IMR-90 (cell line): ENCODE results near the gene HSFX3. TPM values are rescaled to one million over a fixed set of nuclear protein-coding genes. Genes with fewer than 3 reads are reported as not detected.
A peak's percentile ranks its signal among the peaks of the same experiment; 100 is the strongest.
"Not testable (repeated sequence)": the region's sequence is repeated elsewhere in the genome, so short reads cannot be mapped to it uniquely, and the experiment has no call there.

Experiments
- ATAC-seq: fragments of 200-7000 bp; cut with Tn5 transposase; 2 replicates; pipeline ENCODE4 v1.9.1; 2020; ENCODE audit warnings: low read depth, mild to moderate bottlenecking, moderate library complexity
- BruUV-seq: library from RNA; stranded (reverse); fragments of 400-500 nt; replicated peaks from 2 replicates; lab custom pipeline; 2021; lab: Mats Ljungman, UMichigan
- CTCF ChIA-PET: fragments of 300-600 bp; formaldehyde crosslinking; extraction: SDS; loops from one replicate; lab custom pipeline; 2021; ENCODE audit warnings: antibody characterized with exemption; lab: Yijun Ruan, JAX
- POLR2A ChIA-PET: fragments of 300-600 bp; sonication (Branson Sonifier 250); formaldehyde crosslinking; loops from one replicate; lab custom pipeline; 2022; ENCODE audit warnings: antibody characterized with exemption; ENCODE audit not compliant: unreplicated experiment; lab: Charles Lee
- DNase-seq: peaks from one replicate; pipeline ENCODE4 v3.0.0; 2013
- H2AFZ ChIP-seq: replicated peaks from 2 replicates; pipeline ENCODE3; 2013; ENCODE audit warnings: low read length, mild to moderate bottlenecking; ENCODE audit not compliant: poor library complexity
- H2AK5ac ChIP-seq: 2 replicates; pipeline ENCODE4 v1.6.1; 2013; ENCODE audit warnings: low read depth, low read length, inconsistent platforms
- H2AK9ac ChIP-seq: replicated peaks from 2 replicates; pipeline ENCODE3; 2013; ENCODE audit warnings: mild to moderate bottlenecking, low read depth, low read length, moderate library complexity; ENCODE audit not compliant: poor library complexity
- H2BK120ac ChIP-seq: 2 replicates; pipeline ENCODE4 v1.6.1; 2013; ENCODE audit warnings: low read depth, low read length, inconsistent platforms
- H2BK15ac ChIP-seq: 3 replicates; pipeline ENCODE4 v1.6.1; 2013; ENCODE audit warnings: low read depth, low read length, inconsistent platforms
- H2BK20ac ChIP-seq: 2 replicates; pipeline ENCODE4 v1.6.1; 2013; ENCODE audit warnings: low read depth, mild to moderate bottlenecking, inconsistent platforms, low read length, moderate library complexity
- H2BK5ac ChIP-seq: 2 replicates; pipeline ENCODE4 v1.6.1; 2013; ENCODE audit warnings: mild to moderate bottlenecking, low read depth, low read length, inconsistent platforms; ENCODE audit not compliant: poor library complexity, severe bottlenecking
- H3K14ac ChIP-seq: replicated peaks from 2 replicates; pipeline ENCODE4 v1.6.1; 2013; ENCODE audit warnings: low read depth, low read length, inconsistent platforms
- H3K18ac ChIP-seq: 2 replicates; pipeline ENCODE4 v1.6.1; 2013; ENCODE audit warnings: low read depth, low read length, control low read depth
- H3K23ac ChIP-seq: 2 replicates; pipeline ENCODE4 v1.6.1; 2013; ENCODE audit warnings: low read depth, low read length, inconsistent platforms
- H3K27ac ChIP-seq: 2 replicates; pipeline ENCODE4 v1.5.1; 2013; ENCODE audit warnings: mild to moderate bottlenecking, control low read depth, low read length; ENCODE audit not compliant: insufficient read depth
- H3K27me3 ChIP-seq: 2 replicates; pipeline ENCODE4 v1.6.1; 2013; ENCODE audit warnings: low read length; ENCODE audit not compliant: control insufficient read depth, insufficient read depth
- H3K36me3 ChIP-seq: 2 replicates; pipeline ENCODE4 v1.6.1; 2013; ENCODE audit warnings: low read length, mixed read lengths; ENCODE audit not compliant: control insufficient read depth, insufficient read depth
- H3K4ac ChIP-seq: 2 replicates; pipeline ENCODE4 v1.6.1; 2013; ENCODE audit warnings: low read depth, low read length, inconsistent platforms
- H3K4me1 ChIP-seq: 2 replicates; pipeline ENCODE4 v1.6.1; 2013; ENCODE audit warnings: low read length, mixed read lengths; ENCODE audit not compliant: control insufficient read depth, insufficient read depth
- H3K4me2 ChIP-seq: 2 replicates; pipeline ENCODE4 v1.6.1; 2013; ENCODE audit warnings: low read depth, mild to moderate bottlenecking, control low read depth, low read length, moderate library complexity
- H3K4me3 ChIP-seq: 2 replicates; pipeline ENCODE4 v1.5.1; 2013; ENCODE audit warnings: low read depth, mild to moderate bottlenecking, control low read depth, low read length, moderate library complexity; ENCODE audit not compliant: insufficient read depth
- H3K56ac ChIP-seq: 2 replicates; pipeline ENCODE4 v1.6.1; 2013; ENCODE audit warnings: low read length, inconsistent platforms; ENCODE audit not compliant: insufficient read depth; ENCODE audit errors: extremely low read depth
- H3K79me1 ChIP-seq, 2 experiments: 2 replicates each; pipeline ENCODE4 v1.6.1; 2013; ENCODE audit warnings: low read length in 2 of 2, inconsistent platforms in 1 of 2, low read depth in 1 of 2
- H3K9ac ChIP-seq: 2 replicates; pipeline ENCODE4 v1.6.1; 2013; ENCODE audit warnings: low read depth, low read length, control low read depth
- H3K9me1 ChIP-seq: 2 replicates; pipeline ENCODE4 v1.6.1; 2013; ENCODE audit warnings: low read length, inconsistent platforms; ENCODE audit not compliant: insufficient read depth
- H3K9me3 ChIP-seq: 2 replicates; pipeline ENCODE4 v1.6.1; 2013; ENCODE audit warnings: low read length; ENCODE audit not compliant: control insufficient read depth, insufficient read depth
- H4K20me1 ChIP-seq: 2 replicates; pipeline ENCODE4 v1.6.1; 2013; ENCODE audit warnings: low read length, inconsistent platforms; ENCODE audit not compliant: insufficient read depth
- H4K5ac ChIP-seq: 2 replicates; pipeline ENCODE4 v1.6.1; 2013; ENCODE audit warnings: mild to moderate bottlenecking, low read depth, low read length, control low read depth
- H4K8ac ChIP-seq, 2 experiments: 2 replicates each; pipeline ENCODE4 v1.6.1; 2013; ENCODE audit warnings: low read depth in 2 of 2, low read length in 2 of 2, control low read depth in 1 of 2, inconsistent platforms in 1 of 2
- H4K91ac ChIP-seq: 2 replicates; pipeline ENCODE4 v1.6.1; 2013; ENCODE audit warnings: low read depth, low read length, inconsistent platforms; ENCODE audit not compliant: insufficient read depth
- whole genome bisulfite sequencing, 2 experiments: methylation state at CpG; one replicate each; pipeline versions ENCODE4 v1.1.5 to v1.1.7; 2013; ENCODE audit warnings: missing lambda C conversion rate in 2 of 2; ENCODE audit not compliant: insufficient read length in 1 of 2; ENCODE audit errors: extremely low coverage in 2 of 2; 5-methylcytosine and 5-hydroxymethylcytosine counted together
- dilution Hi-C: fragments of 300-500 bp; cut with HindIII; formaldehyde crosslinking; loops from one replicate; pipeline ENCODE4 v1.14.3; 2018; ENCODE audit warnings: low sequenced_read_pairs; ENCODE audit not compliant: unreplicated experiment
- in situ Hi-C: fragments of 300-500 bp; cut with MboI; formaldehyde crosslinking; loops from 3 replicates; pipeline ENCODE4 v1.14.3; 2019; ENCODE audit warnings: low sequenced_read_pairs, inconsistent platforms, mixed read lengths
- intact Hi-C: fragments of 100-400 bp; cut with micrococcal nuclease; formaldehyde crosslinking; loops from 2 replicates; pipeline ENCODE4 v1.10.0; 2022
- polyA plus RNA-seq, 3 experiments: library from polyadenylated mRNA; depleted of rRNA; stranded (reverse); fragments of >200 nt; gene quantifications; 2 replicates each; pipeline ENCODE4 v1.2.3, GENCODE V29; 2012; ENCODE audit warnings: low replicate concordance in 1 of 3
- total RNA-seq: library from RNA; depleted of rRNA; stranded (reverse); fragments of >200 nt; gene quantifications from 2 replicates; pipeline ENCODE4 v1.2.3, GENCODE V29; 2012
- TF ChIP-seq, protein P1 (sequence below): conservative IDR thresholded peaks from 2 replicates; pipeline ENCODE4 v1.5.1; 2012; ENCODE audit warnings: mild to moderate bottlenecking, low read depth, low read length, improper control_type of control experiment

Gene HSFX3
- total and polyA plus RNA-seq, 2 of the 4 experiments (the other 2 are of a cell fraction), result not detected

DNA sequence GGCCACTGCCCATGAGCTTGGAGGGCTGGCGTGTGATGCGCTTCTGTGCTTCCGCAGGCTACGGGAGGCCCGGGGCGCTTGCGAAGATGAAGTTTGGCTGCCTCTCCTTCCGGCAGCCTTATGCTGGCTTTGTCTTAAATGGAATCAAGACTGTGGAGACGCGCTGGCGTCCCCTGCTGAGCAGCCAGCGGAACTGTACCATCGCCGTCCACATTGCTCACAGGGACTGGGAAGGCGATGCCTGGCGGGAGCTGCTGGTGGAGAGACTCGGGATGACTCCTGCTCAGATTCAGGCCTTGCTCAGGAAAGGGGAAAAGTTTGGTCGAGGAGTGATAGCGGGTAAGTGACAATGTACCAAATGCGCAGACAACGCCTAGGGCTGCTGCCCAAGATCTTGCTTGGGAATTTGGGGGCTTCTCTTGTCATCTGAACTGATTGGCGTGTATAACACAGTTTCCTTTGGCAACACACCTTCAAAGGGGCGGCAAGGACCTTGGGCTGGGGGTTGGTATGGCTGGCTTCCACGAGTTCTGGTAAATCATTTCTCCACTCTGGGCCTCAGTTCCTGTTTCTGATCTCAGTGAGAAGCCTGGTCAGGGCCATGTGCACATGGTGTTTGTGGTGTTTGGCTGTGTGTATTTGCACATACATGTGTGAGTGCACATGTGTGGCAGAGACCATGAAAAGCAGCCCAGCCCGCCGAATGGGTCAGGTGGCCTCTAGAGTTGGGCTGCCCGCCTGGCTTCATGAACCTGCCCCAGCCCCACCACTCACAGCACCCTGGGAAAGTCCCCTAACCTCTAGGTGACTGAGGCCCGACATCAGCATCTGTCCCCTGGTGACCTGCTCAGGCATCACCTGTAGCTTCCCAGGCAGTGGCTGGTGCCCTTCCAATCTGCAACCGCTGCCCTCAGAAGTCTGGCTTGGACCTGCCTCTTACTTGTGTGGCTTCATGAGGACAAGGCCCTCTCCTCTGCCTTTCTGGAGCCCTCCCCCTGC, 3.9 kb downstream of the HSFX3 start:
- DNase-seq, BruUV-seq, H4K91ac ChIP-seq, H3K79me1 ChIP-seq, H2AFZ ChIP-seq, H3K27me3 ChIP-seq, dilution Hi-C loops, H3K27ac ChIP-seq, intact Hi-C loops, H2BK20ac ChIP-seq, H3K4me1 ChIP-seq, CTCF ChIA-PET, H3K23ac ChIP-seq, H2AK9ac ChIP-seq, H3K56ac ChIP-seq, H3K9me3 ChIP-seq, H4K5ac ChIP-seq, H3K4ac ChIP-seq, POLR2A ChIA-PET, in situ Hi-C loops, H3K4me3 ChIP-seq, H3K14ac ChIP-seq, H2BK120ac ChIP-seq, H3K4me2 ChIP-seq, H2AK5ac ChIP-seq, H3K9ac ChIP-seq, H3K18ac ChIP-seq, H4K8ac ChIP-seq, H2BK15ac ChIP-seq, H4K20me1 ChIP-seq, ATAC-seq, H2BK5ac ChIP-seq, H3K9me1 ChIP-seq, H3K36me3 ChIP-seq: not testable (repeated sequence)
- TF ChIP-seq, protein P1, sequence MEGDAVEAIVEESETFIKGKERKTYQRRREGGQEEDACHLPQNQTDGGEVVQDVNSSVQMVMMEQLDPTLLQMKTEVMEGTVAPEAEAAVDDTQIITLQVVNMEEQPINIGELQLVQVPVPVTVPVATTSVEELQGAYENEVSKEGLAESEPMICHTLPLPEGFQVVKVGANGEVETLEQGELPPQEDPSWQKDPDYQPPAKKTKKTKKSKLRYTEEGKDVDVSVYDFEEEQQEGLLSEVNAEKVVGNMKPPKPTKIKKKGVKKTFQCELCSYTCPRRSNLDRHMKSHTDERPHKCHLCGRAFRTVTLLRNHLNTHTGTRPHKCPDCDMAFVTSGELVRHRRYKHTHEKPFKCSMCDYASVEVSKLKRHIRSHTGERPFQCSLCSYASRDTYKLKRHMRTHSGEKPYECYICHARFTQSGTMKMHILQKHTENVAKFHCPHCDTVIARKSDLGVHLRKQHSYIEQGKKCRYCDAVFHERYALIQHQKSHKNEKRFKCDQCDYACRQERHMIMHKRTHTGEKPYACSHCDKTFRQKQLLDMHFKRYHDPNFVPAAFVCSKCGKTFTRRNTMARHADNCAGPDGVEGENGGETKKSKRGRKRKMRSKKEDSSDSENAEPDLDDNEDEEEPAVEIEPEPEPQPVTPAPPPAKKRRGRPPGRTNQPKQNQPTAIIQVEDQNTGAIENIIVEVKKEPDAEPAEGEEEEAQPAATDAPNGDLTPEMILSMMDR, result 0 out of 2 replicates have a peak, but pooled peaks have one; percentile 12
- no CpG with 5 or more reads among the region's 29 CpGs for WGBS, 2 experiments
